Mesenchymal stem cell (in vitro differentiated cells and primary cell): ENCODE data around the gene USP22.

Source experiments
- DNase-seq: peaks from one replicate; pipeline ENCODE4 v3.0.0-alpha.2; 2013
- H2AFZ ChIP-seq: one replicate; pipeline ENCODE4 v1.6.1; 2013; ENCODE audit warnings: low read depth, mild to moderate bottlenecking, control low read depth, inconsistent platforms, low read length, moderate library complexity
- H2AK5ac ChIP-seq: 2 replicates; pipeline ENCODE4 v1.6.1; 2013; ENCODE audit warnings: low read length, moderate library complexity, mild to moderate bottlenecking, inconsistent platforms; ENCODE audit not compliant: severe bottlenecking
- H2BK120ac ChIP-seq: one replicate; pipeline ENCODE4 v1.6.1; 2013; ENCODE audit warnings: low read depth, mild to moderate bottlenecking, inconsistent platforms, low read length, moderate library complexity
- H2BK12ac ChIP-seq, 2 experiments: one replicate each; pipeline ENCODE4 v1.6.1; 2013; ENCODE audit warnings: inconsistent platforms in 2 of 2, low read length in 2 of 2, mild to moderate bottlenecking in 2 of 2, moderate library complexity in 2 of 2, control low read depth in 1 of 2
- H2BK15ac ChIP-seq: one replicate; pipeline ENCODE4 v1.6.1; 2013; ENCODE audit warnings: mild to moderate bottlenecking, low read depth, inconsistent platforms; ENCODE audit not compliant: poor library complexity, severe bottlenecking
- H2BK5ac ChIP-seq: 2 replicates; pipeline ENCODE4 v1.6.1; 2013; ENCODE audit warnings: low read depth, mild to moderate bottlenecking, low read length, control low read depth, inconsistent platforms; ENCODE audit not compliant: poor library complexity, severe bottlenecking
- H3K14ac ChIP-seq, 2 experiments: one replicate each; pipeline ENCODE4 v1.6.1; 2013; ENCODE audit warnings: inconsistent platforms in 2 of 2, low read length in 2 of 2, control low read depth in 1 of 2, mild to moderate bottlenecking in 1 of 2, moderate library complexity in 1 of 2
- H3K18ac ChIP-seq, 2 experiments: one replicate each; pipeline ENCODE4 v1.6.1; 2013; ENCODE audit warnings: inconsistent platforms in 2 of 2, low read length in 2 of 2, control low read depth in 1 of 2, low read depth in 1 of 2, mild to moderate bottlenecking in 1 of 2
- H3K23ac ChIP-seq, 2 experiments: one replicate each; pipeline ENCODE4 v1.6.1; 2013; ENCODE audit warnings: inconsistent platforms in 2 of 2, low read length in 2 of 2, mild to moderate bottlenecking in 2 of 2, moderate library complexity in 2 of 2, control low read depth in 1 of 2
- H3K27ac ChIP-seq: 2 replicates; pipeline ENCODE4 v1.5.1; 2013; ENCODE audit warnings: mild to moderate bottlenecking, moderate library complexity, low read length, control low read depth, inconsistent platforms; ENCODE audit not compliant: poor library complexity, severe bottlenecking
- H3K27me3 ChIP-seq, 2 experiments: 2 replicates each; pipeline versions ENCODE4 v1.6.1 to v1.7.0; 2013; ENCODE audit warnings: low read length in 2 of 2, mild to moderate bottlenecking in 2 of 2, moderate library complexity in 2 of 2, control low read depth in 1 of 2, inconsistent platforms in 1 of 2; ENCODE audit not compliant: control insufficient read depth in 1 of 2, insufficient read depth in 1 of 2
- H3K36me3 ChIP-seq, 2 experiments: 2 replicates each; pipeline versions ENCODE4 v1.6.1 to v1.7.0; 2013; ENCODE audit warnings: low read length in 2 of 2, control low read depth in 1 of 2, inconsistent platforms in 1 of 2, low read depth in 1 of 2, mild to moderate bottlenecking in 1 of 2; ENCODE audit not compliant: insufficient read depth in 2 of 2, control insufficient read depth in 1 of 2
- H3K4ac ChIP-seq, 2 experiments: one replicate each; pipeline ENCODE4 v1.6.1; 2013; ENCODE audit warnings: inconsistent platforms in 2 of 2, low read length in 2 of 2, mild to moderate bottlenecking in 2 of 2, moderate library complexity in 2 of 2, control low read depth in 1 of 2, low read depth in 1 of 2
- H3K4me1 ChIP-seq: 2 replicates; pipeline ENCODE4 v1.6.1; 2013; ENCODE audit warnings: low read depth, low read length, control low read depth; ENCODE audit not compliant: control insufficient read depth, insufficient read depth
- H3K4me2 ChIP-seq: 2 replicates; pipeline ENCODE4 v1.6.1; 2013; ENCODE audit warnings: low read length, mild to moderate bottlenecking, inconsistent platforms; ENCODE audit not compliant: poor library complexity, severe bottlenecking
- H3K4me3 ChIP-seq, 2 experiments: 2 replicates each; pipeline versions ENCODE4 v1.5.1 to v1.7.0; 2013; ENCODE audit warnings: low read length in 2 of 2, mild to moderate bottlenecking in 2 of 2, control low read depth in 1 of 2, low read depth in 1 of 2; ENCODE audit not compliant: insufficient read depth in 1 of 2
- H3K79me1 ChIP-seq: replicated peaks from 2 replicates; pipeline ENCODE4 v1.6.1; 2013; ENCODE audit warnings: mild to moderate bottlenecking, control low read depth, low read length, inconsistent platforms; ENCODE audit not compliant: poor library complexity, severe bottlenecking
- H3K9ac ChIP-seq: 2 replicates; pipeline ENCODE4 v1.7.0; 2013; ENCODE audit warnings: mild to moderate bottlenecking, low read length, moderate library complexity
- H3K9me3 ChIP-seq: 2 replicates; pipeline ENCODE4 v1.7.0; 2013; ENCODE audit warnings: mild to moderate bottlenecking, low read length; ENCODE audit not compliant: control insufficient read depth
- H4K8ac ChIP-seq: one replicate; pipeline ENCODE4 v1.6.1; 2013; ENCODE audit warnings: inconsistent platforms, mild to moderate bottlenecking, low read length, moderate library complexity
- H4K91ac ChIP-seq: one replicate; pipeline ENCODE4 v1.6.1; 2013; ENCODE audit warnings: mild to moderate bottlenecking, low read length, inconsistent platforms
- WGBS: methylation state at CpG from one replicate; pipeline ENCODE4 v1.1.7; 2013; ENCODE audit warnings: mixed read lengths; 5-methylcytosine and 5-hydroxymethylcytosine counted together

USP22 gene

GRCh38 chr17:21079196-21079595, 36.4 kb upstream of the USP22 start:
- WGBS, result 83% methylated on average over 7 of the region's 7 CpGs
- Histone ChIP-seq H2BK5ac (no peak overlapping the region), H2AFZ (no peak overlapping the region), H4K91ac (no peak overlapping the region), H3K18ac (no peak overlapping the region), H3K4me3 (no peak overlapping the region), H3K14ac (no peak overlapping the region), H3K27ac (no peak overlapping the region), H2BK120ac (no peak overlapping the region), H3K9ac (no peak overlapping the region), H3K4me2 (no peak overlapping the region), H3K79me1 (no peaks in the 10 kb centered on the region), H3K4me1 (peaks cover 9% of the 10 kb centered on the region), H3K9me3 (no peaks in the 10 kb centered on the region), H3K36me3 (no peaks in the 10 kb centered on the region), H2BK15ac (no peak overlapping the region), H3K4ac (no peak overlapping the region), H3K23ac (no peak overlapping the region), H2AK5ac (no peak overlapping the region), H3K27me3 (peaks cover 17 to 22% of the 10 kb centered on the region in 2 experiments), H4K8ac (no peak overlapping the region), H2BK12ac (no peak overlapping the region)
- no peak for DNase-seq

- no peaks in the 10 kb centered on the region for H3K79me1 ChIP-seq
Measured at GRCh38 chr17:21078016-21078780, 35.4 kb upstream of the USP22 start.

GRCh38 chr17:21077281-21077680, 34.5 kb upstream of the USP22 start:
- Histone ChIP-seq H4K91ac (no peak overlapping the region), H3K9me3 (no peaks in the 10 kb centered on the region), H3K18ac (no peak overlapping the region), H2AFZ (no peak overlapping the region), H3K4me1 (peaks cover 9% of the 10 kb centered on the region), H3K36me3 (no peaks in the 10 kb centered on the region), H2BK5ac (no peak overlapping the region), H3K4me2 (no peak overlapping the region), H3K14ac (no peak overlapping the region), H2BK12ac (no peak overlapping the region), H3K23ac (no peak overlapping the region), H3K4ac (no peak overlapping the region), H3K79me1 (no peaks in the 10 kb centered on the region), H3K27me3 (peaks cover 17 to 22% of the 10 kb centered on the region in 2 experiments), H3K9ac (no peak overlapping the region), H4K8ac (no peak overlapping the region), H3K4me3 (no peak overlapping the region), H2AK5ac (no peak overlapping the region), H2BK120ac (no peak overlapping the region), H2BK15ac (no peak overlapping the region), H3K27ac (no peak overlapping the region)
- no peak for DNase-seq
- WGBS, result 45% methylated on average over 2 of the region's 2 CpGs

More at GRCh38 chr17:21078016-21078780, 35.4 kb upstream of the USP22 start:
- Histone ChIP-seq H2BK15ac (no peak overlapping the region), H3K27me3 (peaks cover 17 to 22% of the 10 kb centered on the region in 2 experiments), H3K9me3 (no peaks in the 10 kb centered on the region), H2AFZ (no peak overlapping the region), H3K14ac (no peak overlapping the region), H2BK120ac (no peak overlapping the region), H2BK12ac (no peak overlapping the region), H3K27ac (no peak overlapping the region), H2AK5ac (no peak overlapping the region), H4K91ac (no peak overlapping the region), H3K4me2 (no peak overlapping the region), H4K8ac (no peak overlapping the region), H3K36me3 (no peaks in the 10 kb centered on the region), H3K4me1 (peaks cover 9% of the 10 kb centered on the region), H3K4me3 (no peak overlapping the region), H3K23ac (no peak overlapping the region), H3K9ac (no peak overlapping the region), H3K18ac (no peak overlapping the region), H2BK5ac (no peak overlapping the region), H3K4ac (no peak overlapping the region)
- 81% methylated on average over 11 of the region's 11 CpGs for WGBS
- no peak for DNase-seq

- Histone ChIP-seq H3K9me3 (no peaks in the 10 kb centered on the region), H3K36me3 (no peaks in the 10 kb centered on the region)
Measured at GRCh38 chr17:21076242-21076641, 33.4 kb upstream of the USP22 start.

More at GRCh38 chr17:21076242-21076641, 33.4 kb upstream of the USP22 start:
- no peak overlapping the region for H3K23ac ChIP-seq
- no peaks in the 10 kb centered on the region for H3K79me1 ChIP-seq
- H2BK15ac ChIP-seq, result no peak overlapping the region
- 85% methylated on average over 3 of the region's 3 CpGs for WGBS
- no peak overlapping the region for H3K27ac ChIP-seq
- H3K4me2 ChIP-seq, result no peak overlapping the region
- H2BK120ac ChIP-seq, result no peak overlapping the region
- H2AFZ ChIP-seq, result no peak overlapping the region
- H4K8ac ChIP-seq, result no peak overlapping the region
- H2AK5ac ChIP-seq, result peak overlapping the region; percentile 47
- peaks cover 17 to 22% of the 10 kb centered on the region in 2 experiments for H3K27me3 ChIP-seq
- H3K4me1 ChIP-seq, result peaks cover 9% of the 10 kb centered on the region
- no peak overlapping the region for H3K9ac ChIP-seq
- no peak overlapping the region for H3K18ac ChIP-seq
- H4K91ac ChIP-seq, result no peak overlapping the region
- no peak overlapping the region for H3K14ac ChIP-seq
- DNase-seq, result no peak
- H3K4me3 ChIP-seq, result no peak overlapping the region
- no peak overlapping the region for H2BK12ac ChIP-seq
- H2BK5ac ChIP-seq, result no peak overlapping the region
- H3K4ac ChIP-seq, result no peak overlapping the region
